ENCODE measurements around the gene IFITM10.

The IFITM10 gene

DNA sequence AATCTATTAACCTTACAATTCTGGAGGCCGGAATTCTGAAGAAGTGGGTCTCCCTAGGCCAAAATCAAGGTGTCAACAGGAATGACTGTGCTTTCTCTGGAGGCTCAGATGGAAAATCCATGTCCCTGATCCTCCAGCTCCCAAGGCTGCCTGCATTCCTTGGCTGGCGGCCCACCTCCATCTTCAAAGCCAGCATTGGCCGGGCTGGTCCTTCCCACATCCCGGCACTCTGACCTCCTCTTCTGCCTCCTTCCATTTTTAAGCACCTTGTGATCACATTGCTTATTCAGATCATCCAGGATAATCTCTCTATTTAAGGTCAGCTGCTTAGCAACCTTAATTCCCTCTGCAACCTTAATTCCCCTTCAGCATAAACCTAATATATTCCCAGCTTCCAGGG, 36.1 kb upstream of the IFITM10 start:
- Mint-ChIP-seq H3K27ac (no peak overlapping the region), H3K4me3 (no peak overlapping the region), H3K36me3 (ENCODE audit: low read depth) (no peaks in the 10 kb centered on the region), H3K9me3 (peaks cover 30% of the 10 kb centered on the region), H3K27me3 (ENCODE audit: low read depth, poor library complexity) (peaks cover 29% of the 10 kb centered on the region), H3K4me1 (peaks cover 19% of the 10 kb centered on the region)
- TF ChIP-seq, protein P1, sequence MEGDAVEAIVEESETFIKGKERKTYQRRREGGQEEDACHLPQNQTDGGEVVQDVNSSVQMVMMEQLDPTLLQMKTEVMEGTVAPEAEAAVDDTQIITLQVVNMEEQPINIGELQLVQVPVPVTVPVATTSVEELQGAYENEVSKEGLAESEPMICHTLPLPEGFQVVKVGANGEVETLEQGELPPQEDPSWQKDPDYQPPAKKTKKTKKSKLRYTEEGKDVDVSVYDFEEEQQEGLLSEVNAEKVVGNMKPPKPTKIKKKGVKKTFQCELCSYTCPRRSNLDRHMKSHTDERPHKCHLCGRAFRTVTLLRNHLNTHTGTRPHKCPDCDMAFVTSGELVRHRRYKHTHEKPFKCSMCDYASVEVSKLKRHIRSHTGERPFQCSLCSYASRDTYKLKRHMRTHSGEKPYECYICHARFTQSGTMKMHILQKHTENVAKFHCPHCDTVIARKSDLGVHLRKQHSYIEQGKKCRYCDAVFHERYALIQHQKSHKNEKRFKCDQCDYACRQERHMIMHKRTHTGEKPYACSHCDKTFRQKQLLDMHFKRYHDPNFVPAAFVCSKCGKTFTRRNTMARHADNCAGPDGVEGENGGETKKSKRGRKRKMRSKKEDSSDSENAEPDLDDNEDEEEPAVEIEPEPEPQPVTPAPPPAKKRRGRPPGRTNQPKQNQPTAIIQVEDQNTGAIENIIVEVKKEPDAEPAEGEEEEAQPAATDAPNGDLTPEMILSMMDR (IDR thresholded peaks at IDR 0.05), result no peak
- no peak for DNase-seq

DNA sequence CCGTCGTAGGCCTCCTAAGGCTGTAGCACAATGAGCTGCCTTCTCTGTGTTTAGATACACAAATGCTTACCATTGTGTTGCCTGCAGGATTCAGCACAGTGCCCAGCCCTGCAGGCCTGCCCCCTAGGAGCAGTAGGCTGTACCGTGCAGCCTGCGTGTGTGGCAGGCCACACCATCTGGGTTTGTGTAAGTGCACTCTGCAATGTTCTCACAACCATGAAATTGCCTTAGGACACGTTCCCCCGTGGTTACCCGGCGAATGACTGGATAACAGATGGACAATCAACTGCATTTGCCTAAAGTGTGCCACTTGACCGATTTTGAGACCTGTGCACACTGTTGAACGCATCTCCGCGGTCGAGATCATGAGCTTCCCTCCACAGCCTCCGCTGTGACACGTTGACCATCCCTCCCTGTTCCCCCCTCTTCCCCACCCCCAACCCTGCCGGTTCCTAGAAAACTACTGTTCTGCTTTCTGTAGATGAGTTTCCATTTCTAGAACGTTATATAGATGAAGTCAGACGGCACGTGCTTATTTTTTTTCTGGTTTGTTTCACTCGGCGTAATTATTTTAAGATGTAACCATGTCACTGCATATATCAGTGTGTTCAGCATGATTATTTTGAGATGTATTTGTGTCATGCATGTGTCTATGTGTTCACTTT, 35.5 kb upstream of the IFITM10 start:
- peaks cover 30% of the 10 kb centered on the region for H3K9me3 Mint-ChIP-seq

DNA sequence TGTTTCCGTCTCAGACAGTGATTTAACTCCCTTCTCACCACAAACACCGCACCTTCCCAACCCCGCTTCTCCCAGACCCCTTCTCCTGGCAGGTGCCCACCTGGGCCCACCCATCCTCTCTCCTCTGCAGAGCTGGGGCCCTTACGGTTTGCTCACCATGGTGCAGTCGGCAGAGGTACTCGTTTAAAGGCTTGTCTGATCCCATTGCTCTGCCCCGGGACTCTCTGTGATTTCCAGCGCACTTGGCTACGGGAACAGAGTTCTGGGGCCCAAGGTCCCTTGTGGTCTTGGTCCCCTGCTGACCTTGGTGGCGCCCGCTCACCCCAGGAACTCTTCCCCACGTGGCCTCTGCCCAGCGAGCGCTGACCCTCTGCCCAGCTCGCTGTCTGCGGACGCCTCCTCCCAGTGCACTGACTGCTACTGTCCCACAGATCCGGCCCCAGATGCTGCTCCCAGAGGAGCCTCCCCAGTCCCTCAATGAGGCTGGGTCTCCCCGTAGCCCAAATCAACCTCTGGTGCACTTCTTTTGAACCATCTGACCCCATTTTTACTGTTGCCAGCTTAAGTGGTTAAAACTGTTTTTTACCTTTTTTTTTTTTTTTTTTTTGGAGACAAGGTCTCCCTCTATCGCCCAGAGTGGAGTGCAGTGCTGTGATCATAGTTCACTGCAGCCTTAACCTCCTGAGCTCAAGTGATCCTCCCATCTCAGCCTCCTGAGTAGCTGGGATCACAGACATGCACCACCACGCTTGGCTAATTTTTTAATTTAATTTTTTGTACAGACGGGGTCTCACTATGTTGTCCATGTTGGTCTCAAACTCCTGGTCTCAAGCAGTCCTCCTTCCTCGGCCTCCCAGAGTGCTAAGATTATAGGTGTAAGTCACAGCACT, 34.6 kb upstream of the IFITM10 start:
- no peak overlapping the region for H3K27ac Mint-ChIP-seq
- H3K4me1 Mint-ChIP-seq, result peaks cover 34% of the 10 kb centered on the region
- DNase-seq, result no peak
- TF ChIP-seq, protein P1 (IDR thresholded peaks at IDR 0.05), result no peak
- peaks cover 22% of the 10 kb centered on the region for H3K9me3 Mint-ChIP-seq
- H3K27me3 Mint-ChIP-seq (ENCODE audit: low read depth, poor library complexity), result peaks cover 14% of the 10 kb centered on the region
- no peak overlapping the region for H3K4me3 Mint-ChIP-seq
- H3K36me3 Mint-ChIP-seq (ENCODE audit: low read depth), result no peaks in the 10 kb centered on the region

More for the DNA sequence above, 35.5 kb upstream of the IFITM10 start:
- Mint-ChIP-seq H3K4me3 (no peak overlapping the region), H3K36me3 (ENCODE audit: low read depth) (no peaks in the 10 kb centered on the region), H3K27ac (no peak overlapping the region), H3K4me1 (peaks cover 25% of the 10 kb centered on the region), H3K27me3 (ENCODE audit: low read depth, poor library complexity) (peaks cover 23% of the 10 kb centered on the region)
- DNase-seq, result no peak
- TF ChIP-seq, protein P1 (IDR thresholded peaks at IDR 0.05), result no peak

DNA sequence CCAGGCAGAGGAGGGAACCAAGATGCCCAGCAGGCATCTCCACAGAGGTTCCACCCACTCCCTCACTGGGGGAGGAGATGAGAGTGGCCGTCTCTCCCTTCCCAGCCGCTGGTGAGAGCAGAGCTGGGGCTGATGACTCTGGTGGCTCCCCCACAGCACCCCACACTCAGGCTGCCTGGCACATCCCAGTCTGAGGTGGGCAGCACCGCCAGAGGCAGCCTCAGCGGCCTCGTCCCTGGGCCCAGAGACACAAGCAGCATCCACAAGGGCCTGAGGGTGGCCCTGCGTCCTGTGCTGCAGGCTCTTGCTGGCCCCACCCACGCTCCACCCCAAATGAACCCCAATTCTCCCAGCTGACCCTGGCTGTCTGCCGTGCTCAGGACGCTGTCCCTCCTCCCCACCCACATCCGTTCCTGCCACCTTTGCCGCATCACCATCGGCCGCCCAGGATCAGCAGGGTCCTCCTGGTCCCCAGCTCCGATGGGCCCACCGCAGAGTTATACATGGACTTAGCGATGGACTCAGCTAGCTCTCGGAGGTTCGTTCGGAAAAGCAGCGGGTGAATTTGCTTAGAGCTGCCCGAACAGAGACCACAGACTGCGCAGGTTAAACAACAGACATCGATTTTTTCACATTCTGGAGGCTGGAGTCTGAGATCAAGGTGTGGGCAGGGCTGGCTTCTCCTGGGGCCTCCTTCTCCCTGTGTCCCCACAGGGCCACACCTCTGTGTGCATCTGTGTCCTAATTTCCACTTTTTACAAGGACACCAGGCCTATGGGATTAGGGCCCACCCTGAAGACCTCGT, 33.5 kb upstream of the IFITM10 start:
- Mint-ChIP-seq H3K36me3 (ENCODE audit: low read depth) (no peaks in the 10 kb centered on the region), H3K4me1 (peaks cover 37% of the 10 kb centered on the region), H3K9me3 (peaks cover 19% of the 10 kb centered on the region), H3K27ac (no peak overlapping the region), H3K27me3 (ENCODE audit: low read depth, poor library complexity) (peaks cover 12% of the 10 kb centered on the region), H3K4me3 (no peak overlapping the region)
- DNase-seq, result no peak
- TF ChIP-seq, protein P1 (IDR thresholded peaks at IDR 0.05), result no peak

DNA sequence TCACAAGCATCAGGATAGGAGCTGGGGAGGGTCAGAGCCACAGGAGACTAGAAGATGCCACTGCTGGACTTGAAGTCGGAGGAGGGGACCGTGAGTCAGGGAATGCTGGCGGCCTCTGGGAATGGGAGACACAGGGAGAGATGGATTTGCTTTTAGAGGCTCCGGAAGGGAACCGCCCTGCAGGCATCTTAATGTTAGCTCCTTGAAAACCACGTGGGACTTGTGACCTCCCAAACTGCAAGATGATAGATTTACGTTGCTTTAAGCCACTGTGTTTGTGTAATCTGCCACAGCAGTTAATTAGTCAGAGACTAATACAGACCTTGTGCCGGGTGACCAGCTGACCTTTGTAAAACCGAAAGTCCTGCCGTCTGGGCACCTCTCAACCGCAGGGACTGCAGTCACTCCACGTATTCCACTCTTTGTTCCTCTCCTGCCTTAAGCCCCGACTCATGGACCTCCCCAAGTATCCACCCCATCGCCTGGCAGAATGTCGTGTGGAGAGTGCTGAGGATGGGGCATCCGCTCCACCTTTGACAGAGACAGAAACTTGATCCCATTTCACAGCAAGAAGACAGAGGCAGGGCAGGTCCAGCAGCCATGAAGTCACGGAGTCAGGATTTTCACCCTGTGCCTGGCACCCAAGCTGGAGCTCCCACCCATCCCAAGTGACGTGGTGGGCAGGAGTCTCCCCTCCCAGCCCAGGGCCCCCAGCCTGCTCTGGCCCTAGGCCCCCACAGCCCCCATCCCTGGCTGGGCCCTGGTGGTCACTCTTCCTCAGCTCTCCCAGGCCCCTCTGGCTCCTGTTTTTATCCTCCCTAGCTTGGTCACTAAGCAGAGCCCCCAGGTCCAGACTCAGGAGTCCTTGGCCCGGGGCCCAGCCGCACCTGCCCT, 32.7 kb upstream of the IFITM10 start:
- Mint-ChIP-seq H3K27ac (peak overlapping the region; percentile 69), H3K9me3 (peaks cover 15% of the 10 kb centered on the region), H3K36me3 (ENCODE audit: low read depth) (no peaks in the 10 kb centered on the region), H3K4me3 (no peak overlapping the region), H3K4me1 (peaks cover 37% of the 10 kb centered on the region), H3K27me3 (ENCODE audit: low read depth, poor library complexity) (peaks cover 14% of the 10 kb centered on the region)
- DNase-seq, result no peak
- TF ChIP-seq, protein P1 (IDR thresholded peaks at IDR 0.05), result no peak

Measured in nephron progenitor cell (in vitro differentiated cells).